ENCODE measurements around the gene AOPEP.

Gene AOPEP

DNA sequence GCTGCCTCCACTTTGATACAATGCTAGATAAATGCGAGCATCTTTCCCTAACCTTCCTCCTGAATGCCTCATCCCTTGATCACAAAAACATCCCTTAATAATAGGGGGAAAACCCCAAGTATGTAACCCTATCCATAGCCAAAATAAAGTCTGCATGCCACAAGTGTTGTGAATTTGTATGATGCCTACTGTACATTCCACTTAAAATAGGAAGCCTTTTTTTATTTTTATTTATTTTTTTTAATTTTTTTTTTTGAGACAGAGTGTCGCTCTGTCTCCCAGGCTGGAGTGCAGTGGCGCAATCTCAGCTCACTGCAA is 207.0 kb downstream of the AOPEP start:
- Histone ChIP-seq H3K36me3 (no peaks in the 10 kb centered on the region), H3K27ac (peak overlapping the region; percentile 24 to 54), H3K9me3 (no peaks in the 10 kb centered on the region), H3K4me1 (peaks cover 0 to 62% (median 14%) of the 10 kb centered on the region in 4 donors), H3K4me3 (no peak overlapping the region), H3K27me3 (no peaks in the 10 kb centered on the region)
- DNase-seq = no peak
- TF ChIP-seq, protein P1, sequence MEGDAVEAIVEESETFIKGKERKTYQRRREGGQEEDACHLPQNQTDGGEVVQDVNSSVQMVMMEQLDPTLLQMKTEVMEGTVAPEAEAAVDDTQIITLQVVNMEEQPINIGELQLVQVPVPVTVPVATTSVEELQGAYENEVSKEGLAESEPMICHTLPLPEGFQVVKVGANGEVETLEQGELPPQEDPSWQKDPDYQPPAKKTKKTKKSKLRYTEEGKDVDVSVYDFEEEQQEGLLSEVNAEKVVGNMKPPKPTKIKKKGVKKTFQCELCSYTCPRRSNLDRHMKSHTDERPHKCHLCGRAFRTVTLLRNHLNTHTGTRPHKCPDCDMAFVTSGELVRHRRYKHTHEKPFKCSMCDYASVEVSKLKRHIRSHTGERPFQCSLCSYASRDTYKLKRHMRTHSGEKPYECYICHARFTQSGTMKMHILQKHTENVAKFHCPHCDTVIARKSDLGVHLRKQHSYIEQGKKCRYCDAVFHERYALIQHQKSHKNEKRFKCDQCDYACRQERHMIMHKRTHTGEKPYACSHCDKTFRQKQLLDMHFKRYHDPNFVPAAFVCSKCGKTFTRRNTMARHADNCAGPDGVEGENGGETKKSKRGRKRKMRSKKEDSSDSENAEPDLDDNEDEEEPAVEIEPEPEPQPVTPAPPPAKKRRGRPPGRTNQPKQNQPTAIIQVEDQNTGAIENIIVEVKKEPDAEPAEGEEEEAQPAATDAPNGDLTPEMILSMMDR (IDR thresholded peaks at IDR 0.05) = no peak
- intact Hi-C loops (cut with DNase I; ENCODE audit: low total_unique reads) = no loop called here

DNA sequence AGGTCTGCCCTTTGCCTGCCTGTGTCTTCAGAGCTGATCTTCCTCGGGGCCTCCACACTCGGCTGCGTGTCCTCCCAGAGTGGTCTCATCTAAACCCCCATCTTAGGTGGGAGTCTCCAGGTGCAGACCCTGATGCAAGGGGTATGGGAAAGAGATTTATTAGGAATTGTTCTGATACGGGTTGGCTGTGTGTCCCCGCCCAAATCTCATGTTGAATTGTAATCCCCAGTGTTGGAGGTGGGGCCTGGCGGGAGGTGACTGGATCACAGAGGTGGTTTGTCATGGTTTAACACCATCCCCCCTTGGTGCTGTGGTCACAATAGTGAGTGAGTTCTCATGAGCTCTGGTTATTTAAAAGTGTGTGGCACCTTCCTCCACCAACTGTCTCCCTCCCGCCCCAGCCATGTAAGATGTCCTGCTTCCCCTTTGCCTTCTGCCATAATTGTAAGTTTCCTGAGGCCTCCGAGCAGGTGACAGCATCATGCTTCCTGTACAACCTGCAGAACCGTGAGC is 208.4 kb downstream of the AOPEP start:
- no peaks in the 10 kb centered on the region for H3K9me3 ChIP-seq
- peak overlapping the region; percentile 5 to 54 for H3K27ac ChIP-seq
- intact Hi-C loops (cut with DNase I; ENCODE audit: low total_unique reads) = no loop called here
- DNase-seq = no peak
- no peaks in the 10 kb centered on the region for H3K36me3 ChIP-seq
- peaks cover 0 to 63% (median 12%) of the 10 kb centered on the region in 4 donors for H3K4me1 ChIP-seq
- H3K27me3 ChIP-seq = no peaks in the 10 kb centered on the region
- TF ChIP-seq, protein P1 (IDR thresholded peaks at IDR 0.05) = no peak
- H3K4me3 ChIP-seq = no peak overlapping the region

- H3K27me3 ChIP-seq = no peaks in the 10 kb centered on the region
- no peak for DNase-seq
- no peak overlapping the region for H3K27ac ChIP-seq
- no peak overlapping the region for H3K4me3 ChIP-seq
- TF ChIP-seq, protein P1 (IDR thresholded peaks at IDR 0.05) = no peak
- peaks cover 0 to 58% (median 12%) of the 10 kb centered on the region in 4 donors for H3K4me1 ChIP-seq
- H3K36me3 ChIP-seq = no peaks in the 10 kb centered on the region
- intact Hi-C loops (cut with DNase I; ENCODE audit: low total_unique reads) = no loop called here
- H3K9me3 ChIP-seq = no peaks in the 10 kb centered on the region
Observed at GRCh38 chr9:94935396-94935795, 208.9 kb downstream of the AOPEP start.

DNA sequence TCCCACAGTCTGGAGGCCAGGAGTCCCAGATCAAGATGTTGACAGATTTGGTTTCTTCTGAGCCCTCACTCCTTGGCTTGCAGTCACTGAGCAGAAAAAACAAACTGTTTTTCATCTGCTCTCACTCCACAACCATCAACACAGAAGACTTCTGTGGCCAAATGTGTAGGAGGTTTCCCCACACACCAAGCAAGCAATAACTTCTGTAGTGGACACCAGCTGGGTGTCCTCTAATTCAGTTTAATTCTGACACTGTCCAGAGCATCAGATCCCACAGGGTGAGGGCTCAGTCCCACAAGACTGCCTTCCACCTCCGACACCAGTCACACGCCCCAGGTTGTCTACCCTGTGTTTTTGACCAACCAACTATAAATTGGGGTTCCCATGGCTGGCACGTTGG is 209.9 kb downstream of the AOPEP start:
- intact Hi-C loops (cut with DNase I; ENCODE audit: low total_unique reads) = no loop called here
- H3K4me1 ChIP-seq = peaks cover 0 to 66% (median 21%) of the 10 kb centered on the region in 4 donors
- no peaks in the 10 kb centered on the region for H3K36me3 ChIP-seq
- peak overlapping the region in 1 of 2 donors; percentile 49 for H3K27ac ChIP-seq
- no peaks in the 10 kb centered on the region for H3K27me3 ChIP-seq
- no peaks in the 10 kb centered on the region for H3K9me3 ChIP-seq
- TF ChIP-seq, protein P1 (IDR thresholded peaks at IDR 0.05) = no peak
- no peak overlapping the region for H3K4me3 ChIP-seq
- DNase-seq = no peak

GRCh38 chr9:94937214-94937903 is 210.9 kb downstream of the AOPEP start:
- Histone ChIP-seq H3K4me1 (peaks cover 0 to 68% (median 24%) of the 10 kb centered on the region in 4 donors), H3K4me3 (no peak overlapping the region), H3K27me3 (no peaks in the 10 kb centered on the region), H3K9me3 (no peaks in the 10 kb centered on the region), H3K36me3 (no peaks in the 10 kb centered on the region), H3K27ac (peak overlapping the region in 1 of 2 donors; percentile 49)
- intact Hi-C loops (cut with DNase I; ENCODE audit: low total_unique reads) = no loop called here
- TF ChIP-seq, protein P1 (IDR thresholded peaks at IDR 0.05) = no peak
- no peak for DNase-seq

All from tibial artery (tissue), 4 donors.